Transverse colon (tissue), 4 donors: ENCODE results near the gene RBM5. TPM values are rescaled to one million over a fixed set of nuclear protein-coding genes. Genes with fewer than 3 reads are reported as not detected.

Experiments used
- DNase-seq: peaks from one replicate; pipeline ENCODE4 v3.0.0-alpha.2; 2019
- H3K27ac ChIP-seq, 4 donors: fragments of 200-600 bp; sonication (generic); 2 replicates each; pipeline ENCODE4 v1.5.1; 2016 to 2018; ENCODE audit warnings: inconsistent platforms in 4 of 4
- H3K27me3 ChIP-seq: fragments of 200-600 bp; sonication (generic); 2 replicates; pipeline ENCODE4 v1.5.1; 2017; ENCODE audit warnings: inconsistent platforms
- H3K36me3 ChIP-seq, 4 donors: fragments of 200-600 bp; sonication (generic); 2 replicates each; pipeline ENCODE4 v1.5.1; 2017 to 2019; ENCODE audit warnings: inconsistent platforms in 4 of 4
- H3K4me1 ChIP-seq, 4 donors: fragments of 200-600 bp; sonication (generic); 2 replicates each; pipeline ENCODE4 v1.5.1; 2017 to 2020; ENCODE audit warnings: inconsistent platforms in 4 of 4
- H3K4me3 ChIP-seq, 4 donors: fragments of 200-600 bp; sonication (generic); 1 replicate in 1 of 4; 2 replicates in 3 of 4; pipeline versions ENCODE4 v1.5.1 to v1.6.1; 2017 to 2019; ENCODE audit warnings: inconsistent platforms in 4 of 4
- H3K9me3 ChIP-seq, 2 donors: fragments of 200-600 bp; sonication (generic); 2 replicates each; pipeline ENCODE4 v1.5.1; 2017 to 2019; ENCODE audit warnings: inconsistent platforms in 2 of 2
- CTCF ChIP-seq, 5 experiments: fragments of 200-600 bp in 3 of 5; fragments of 450-650 bp in 2 of 5; sonication (generic) in 3 of 5; IDR thresholded peaks; 1 replicate in 2 of 5; 2 replicates in 3 of 5; pipeline ENCODE4 v1.5.1; 2016 to 2017; ENCODE audit warnings: antibody characterized with exemption in 5 of 5, inconsistent platforms in 3 of 5, mild to moderate bottlenecking in 2 of 5, moderate library complexity in 1 of 5
- EP300 ChIP-seq: sonication (generic); formaldehyde crosslinking; IDR thresholded peaks from one replicate; pipeline ENCODE4 v1.6.1; 2017; ENCODE audit warnings: antibody characterized with exemption, low read depth
- POLR2A ChIP-seq: fragments of 450-650 bp; IDR thresholded peaks from one replicate; pipeline ENCODE4 v1.6.1; 2016; ENCODE audit warnings: antibody characterized with exemption, mild to moderate bottlenecking, moderate library complexity
- POLR2AphosphoS5 ChIP-seq, 3 donors: sonication (generic); formaldehyde crosslinking; IDR thresholded peaks; one replicate each; pipeline ENCODE4 v1.6.1; 2016; ENCODE audit warnings: antibody characterized with exemption in 3 of 3
- WGBS, 2 donors: methylation state at CpG; one replicate each; pipeline ENCODE4 v1.1.5; 2018; ENCODE audit warnings: low coverage in 1 of 2; 5-methylcytosine and 5-hydroxymethylcytosine counted together
- in situ Hi-C, 4 donors: fragments of 200-750 bp; cut with MboI; loops; one replicate each; pipeline versions ENCODE4 v1.15.0 to v1.15.1; 2017; ENCODE audit warnings: low sequenced_read_pairs in 3 of 4, low pct_ligation_motif_present in 1 of 4, low pct_unique_long_range_greater_than_20kb in 1 of 4
- intact Hi-C: fragments of 100-400 bp; cut with DNase I; formaldehyde crosslinking; loops from one replicate; pipeline ENCODE4 v1.15.1; 2023; ENCODE audit warnings: low total_unique reads
- total RNA-seq, 4 donors: library from RNA; depleted of rRNA; stranded (reverse); fragments of >200 nt; gene quantifications; one replicate each; pipeline ENCODE4 v1.1.0, GENCODE V29; 2016

The RBM5 gene
- total RNA-seq, 4 donors from 2014 or later: 238 to 391 (median 304) TPM

GRCh38 chr3:50122661-50123391, 34.1 kb downstream of the RBM5 start:
- 81 to 95% methylated on average over 5 to 11 of the region's 14 CpGs for WGBS, 2 donors
- Histone ChIP-seq H3K4me1 (peaks cover 0 to 23% (median 10%) of the 10 kb centered on the region in 4 donors), H3K4me3 (no peak overlapping the region), H3K9me3 (no peaks in the 10 kb centered on the region), H3K27me3 (no peaks in the 10 kb centered on the region), H3K36me3 (peaks cover 0 to 19% (median 4%) of the 10 kb centered on the region in 4 donors), H3K27ac (no peak overlapping the region)
- intact Hi-C loops (loop anchor here (2.0 to 10.0 kb wide), 2 partner anchors 66 to 152 kb away; partner anchors contain the start of gene LSMEM2), in situ Hi-C loops (loop anchor here in 3 of 4 donors (5.0 to 10.0 kb wide), 3 partner anchors 59 to 72 kb away; partner anchors contain the start of gene GNAT1 (in 1 of the 3))
- DNase-seq: no peak
- no peak for TF ChIP-seq CTCF (IDR thresholded peaks at IDR 0.05)
- TF ChIP-seq EP300: no peak
- TF ChIP-seq POLR2A: no peak
- no peak for TF ChIP-seq POLR2AphosphoS5 (IDR thresholded peaks at IDR 0.05)

GRCh38 chr3:50123394-50124051, 34.8 kb downstream of the RBM5 start:
- no peak for DNase-seq
- H3K27ac ChIP-seq: no peak overlapping the region
- WGBS, 2 donors: 39% methylated on average over 4 of the region's 4 CpGs; no CpG with 5 or more reads in 1 of the 2 donors
- no peak for TF ChIP-seq CTCF (IDR thresholded peaks at IDR 0.05)
- peak in 1 of 3 donors; percentile 1 for TF ChIP-seq POLR2AphosphoS5 (IDR thresholded peaks at IDR 0.05)
- no peak for TF ChIP-seq EP300
- no peak for TF ChIP-seq POLR2A
- no peaks in the 10 kb centered on the region for H3K9me3 ChIP-seq
- no peak overlapping the region for H3K4me3 ChIP-seq
- in situ Hi-C loops (loop anchor here in 3 of 4 donors (5.0 to 10.0 kb wide), 3 partner anchors 59 to 71 kb away; partner anchors contain the start of gene GNAT1 (in 1 of the 3)), intact Hi-C loops (loop anchor here (2.0 to 10.0 kb wide), 2 partner anchors 65 to 151 kb away; partner anchors contain the start of gene LSMEM2)
- H3K4me1 ChIP-seq: peaks cover 0 to 23% (median 10%) of the 10 kb centered on the region in 4 donors
- H3K27me3 ChIP-seq: no peaks in the 10 kb centered on the region
- H3K36me3 ChIP-seq: peaks cover 0 to 12% (median under 1%) of the 10 kb centered on the region in 4 donors

GRCh38 chr3:50124052-50124799, 35.5 kb downstream of the RBM5 start:
- Histone ChIP-seq H3K36me3 (peaks cover 0 to 5% (median 0%) of the 10 kb centered on the region in 4 donors), H3K27me3 (no peaks in the 10 kb centered on the region), H3K4me3 (no peak overlapping the region), H3K9me3 (no peaks in the 10 kb centered on the region), H3K27ac (no peak overlapping the region), H3K4me1 (peaks cover 0 to 23% (median 10%) of the 10 kb centered on the region in 4 donors)
- WGBS, 2 donors: 12% methylated on average over 12 of the region's 15 CpGs; no CpG with 5 or more reads in 1 of the 2 donors
- TF ChIP-seq EP300: no peak
- TF ChIP-seq POLR2A: no peak
- peak in 1 of 3 donors; percentile 4 for TF ChIP-seq POLR2AphosphoS5 (IDR thresholded peaks at IDR 0.05)
- intact Hi-C loops: loop anchor here (10.0 kb wide), 1 partner anchor 151 kb away; the partner anchor contains the start of gene LSMEM2
- no peak for DNase-seq
- in situ Hi-C loops: loop anchor here in 3 of 4 donors (5.0 to 10.0 kb wide), 3 partner anchors 58 to 71 kb away; partner anchors contain the start of gene GNAT1 (in 1 of the 3)

GRCh38 chr3:50124800-50125178, 36.1 kb downstream of the RBM5 start:
- Histone ChIP-seq H3K36me3 (peaks cover 0 to 3% (median 0%) of the 10 kb centered on the region in 4 donors), H3K4me3 (no peak overlapping the region), H3K4me1 (peaks cover 0 to 23% (median 10%) of the 10 kb centered on the region in 4 donors), H3K27me3 (no peaks in the 10 kb centered on the region), H3K9me3 (no peaks in the 10 kb centered on the region), H3K27ac (no peak overlapping the region)
- 76% methylated on average over 7 of the region's 12 CpGs; no CpG with 5 or more reads in 1 of the 2 donors for WGBS, 2 donors
- in situ Hi-C loops: loop anchor here in 3 of 4 donors (5.0 to 10.0 kb wide), 3 partner anchors 58 to 70 kb away; partner anchors contain the start of gene GNAT1 (in 1 of the 3)
- TF ChIP-seq CTCF (IDR thresholded peaks at IDR 0.05) (no peak), POLR2AphosphoS5 (IDR thresholded peaks at IDR 0.05) (no peak), EP300 (no peak), POLR2A (no peak)
- intact Hi-C loops: loop anchor here (10.0 kb wide), 1 partner anchor 150 kb away; the partner anchor contains the start of gene LSMEM2
- no peak for DNase-seq
